Tongue (tissue), 2 donors: ENCODE measurements around the gene VEZT. TPM values are rescaled to one million over a fixed set of nuclear protein-coding genes. Genes with fewer than 3 reads are reported as not detected.

ENCODE experiments used
- DNase-seq: peaks from one replicate; pipeline ENCODE4 v3.0.0-alpha.2; 2015
- total RNA-seq: library from RNA; depleted of rRNA; stranded (reverse); fragments of >200 nt; gene quantifications from one replicate; pipeline ENCODE4 v1.2.3, GENCODE V29; 2014

The VEZT gene
- total RNA-seq, 1 donor from 2014 or later = 154 TPM

GRCh38 chr12:95200128-95200894, 17.3 kb upstream of the VEZT start:
- DNase-seq = peak; percentile 43

- DNase-seq = no peak
Observed at GRCh38 chr12:95201056-95201670, 16.4 kb upstream of the VEZT start.

- no peak for DNase-seq
Observed at GRCh38 chr12:95202691-95203486, 14.7 kb upstream of the VEZT start.

GRCh38 chr12:95203487-95204030, 14.0 kb upstream of the VEZT start:
- no peak for DNase-seq

- peak; percentile 26 for DNase-seq
Observed at GRCh38 chr12:95204141-95204866, 13.3 kb upstream of the VEZT start.

- DNase-seq = no peak
Observed at GRCh38 chr12:95205016-95205624, 12.5 kb upstream of the VEZT start.

GRCh38 chr12:95205685-95206084, 11.9 kb upstream of the VEZT start:
- DNase-seq = no peak

GRCh38 chr12:95206916-95207315, 10.7 kb upstream of the VEZT start:
- DNase-seq = no peak

- no peak for DNase-seq
Observed at GRCh38 chr12:95207407-95207806, 10.2 kb upstream of the VEZT start.

GRCh38 chr12:95208678-95209077, 8.9 kb upstream of the VEZT start:
- no peak for DNase-seq

GRCh38 chr12:95212586-95212985, 5.0 kb upstream of the VEZT start:
- no peak for DNase-seq

- no peak for DNase-seq
Observed at GRCh38 chr12:95213119-95213518, 4.5 kb upstream of the VEZT start.

- DNase-seq = no peak
Observed at GRCh38 chr12:95213928-95214327, 3.7 kb upstream of the VEZT start.

GRCh38 chr12:95214466-95214865, 3.1 kb upstream of the VEZT start:
- peak; percentile 31 for DNase-seq

- peak; percentile 64 for DNase-seq
Observed at GRCh38 chr12:95215949-95216348, 1.7 kb upstream of the VEZT start.

- no peak for DNase-seq
Observed at GRCh38 chr12:95216711-95217376, 763 bp upstream of the VEZT start.

- DNase-seq = peak; percentile 89
Observed at GRCh38 chr12:95218150-95219133, 835 bp downstream of the VEZT start.

- no peak for DNase-seq
Observed at GRCh38 chr12:95220190-95220589, 2.6 kb downstream of the VEZT start.

GRCh38 chr12:95220726-95221125, 3.1 kb downstream of the VEZT start:
- DNase-seq = no peak
